WTC11 (cell line): ENCODE data around the gene SERPINB13. TPM values are rescaled to one million over a fixed set of nuclear protein-coding genes. Genes with fewer than 3 reads are reported as not detected.

Experiments used
- ATAC-seq: fragments of 200-7000 bp; cut with Tn5 transposase; 2 replicates; pipeline ENCODE4 v1.10.0; 2021; ENCODE audit warnings: mild to moderate bottlenecking, moderate library complexity
- CTCF ChIA-PET: fragments of 300-600 bp; sonication (Branson Sonifier 250); formaldehyde crosslinking; loops from one replicate; lab custom pipeline; 2021; ENCODE audit warnings: antibody characterized with exemption; lab: Charles Lee
- POLR2A ChIA-PET: fragments of 350-600 bp; sonication (Branson Sonifier 250); formaldehyde crosslinking; loops from one replicate; lab custom pipeline; 2021; ENCODE audit warnings: antibody characterized with exemption; lab: Charles Lee
- DNase-seq: peaks from one replicate; pipeline ENCODE4 v3.0.0; 2021; ENCODE audit warnings: low spot score
- H3K27ac Mint-ChIP-seq: 2 replicates; pipeline ENCODE4 v1.8.0; 2021; ENCODE audit warnings: mixed read lengths
- H3K27me3 Mint-ChIP-seq: 2 replicates; pipeline ENCODE4 v1.8.0; 2021; ENCODE audit warnings: low read depth, mild to moderate bottlenecking, moderate library complexity, mixed read lengths
- H3K36me3 Mint-ChIP-seq: 2 replicates; pipeline ENCODE4 v1.8.0; 2021; ENCODE audit warnings: mixed read lengths
- H3K4me1 Mint-ChIP-seq: 2 replicates; pipeline ENCODE4 v1.8.0; 2022; ENCODE audit warnings: mixed read lengths
- H3K4me3 Mint-ChIP-seq: 2 replicates; pipeline ENCODE4 v1.8.0; 2021; ENCODE audit warnings: mild to moderate bottlenecking, moderate library complexity, mixed read lengths
- H3K9me3 Mint-ChIP-seq: 2 replicates; pipeline ENCODE4 v1.8.0; 2021; ENCODE audit warnings: mixed read lengths
- AFF4 ChIP-seq: sonication (generic); formaldehyde crosslinking; IDR thresholded peaks from 2 replicates; pipeline ENCODE4 v1.8.1; 2023; ENCODE audit warnings: mild to moderate bottlenecking, missing genetic modification reagents, borderline replicate concordance
- ETV6 ChIP-seq: sonication (generic); formaldehyde crosslinking; IDR thresholded peaks from 2 replicates; pipeline ENCODE4 v1.8.1; 2022; ENCODE audit warnings: mild to moderate bottlenecking, missing genetic modification reagents
- FOXJ3 ChIP-seq: sonication (generic); formaldehyde crosslinking; IDR thresholded peaks from 2 replicates; pipeline ENCODE4 v1.9.0; 2021; ENCODE audit warnings: missing genetic modification reagents, mild to moderate bottlenecking, borderline replicate concordance
- GABPB1 ChIP-seq: sonication (generic); formaldehyde crosslinking; IDR thresholded peaks from 2 replicates; pipeline ENCODE4 v1.8.1; 2023; ENCODE audit warnings: mild to moderate bottlenecking, missing genetic modification reagents
- JUN ChIP-seq: sonication (generic); formaldehyde crosslinking; IDR thresholded peaks from 2 replicates; pipeline ENCODE4 v1.8.0; 2023; ENCODE audit warnings: mild to moderate bottlenecking, missing genetic modification reagents
- MLX ChIP-seq: sonication (generic); formaldehyde crosslinking; IDR thresholded peaks from 2 replicates; pipeline ENCODE4 v1.8.1; 2023; ENCODE audit warnings: mild to moderate bottlenecking, missing genetic modification reagents, moderate library complexity
- OVOL2 ChIP-seq: fragments of 250-450 bp; sonication (Bioruptor Pico); IDR thresholded peaks from 2 replicates; pipeline ENCODE4 v1.9.0; 2021; ENCODE audit warnings: mild to moderate bottlenecking, borderline replicate concordance
- SMAD3 ChIP-seq: sonication (generic); formaldehyde crosslinking; IDR thresholded peaks from 2 replicates; pipeline ENCODE4 v1.8.0; 2022; ENCODE audit warnings: missing genetic modification reagents, mild to moderate bottlenecking, borderline replicate concordance
- SP1 ChIP-seq: sonication (generic); formaldehyde crosslinking; conservative IDR thresholded peaks from 2 replicates; pipeline ENCODE4 v1.8.1; 2022; ENCODE audit warnings: missing genetic modification reagents
- ZNF232 ChIP-seq: sonication (generic); formaldehyde crosslinking; IDR thresholded peaks from 2 replicates; pipeline ENCODE4 v1.8.0; 2022; ENCODE audit warnings: mild to moderate bottlenecking, missing genetic modification reagents
- ZNF416 ChIP-seq: fragments of 250-450 bp; sonication (Bioruptor Pico); IDR thresholded peaks from 2 replicates; pipeline ENCODE4 v1.9.0; 2021; ENCODE audit warnings: mild to moderate bottlenecking, inconsistent platforms
- ZNF423 ChIP-seq: fragments of 250-450 bp; sonication (Bioruptor Pico); IDR thresholded peaks from 2 replicates; pipeline ENCODE4 v2.1.2; 2022; ENCODE audit warnings: mild to moderate bottlenecking, moderate library complexity
- ZNF425 ChIP-seq: fragments of 250-450 bp; sonication (Bioruptor Pico); conservative IDR thresholded peaks from 2 replicates; pipeline ENCODE4 v1.9.0; 2021; ENCODE audit warnings: mild to moderate bottlenecking
- total RNA-seq: library from RNA; stranded (reverse); gene quantifications from 3 replicates; pipeline ENCODE4 v1.2.3, GENCODE V29; 2021
- TF ChIP-seq, protein P1 (sequence below): sonication (generic); formaldehyde crosslinking; IDR thresholded peaks from 2 replicates; pipeline ENCODE4 v1.8.0; 2022; ENCODE audit warnings: mild to moderate bottlenecking, missing genetic modification reagents
- TF ChIP-seq, protein P2 (sequence below): sonication (generic); formaldehyde crosslinking; conservative IDR thresholded peaks from 2 replicates; pipeline ENCODE4 v1.8.1; 2023; ENCODE audit warnings: mild to moderate bottlenecking, low read depth, missing genetic modification reagents, moderate library complexity
- TF ChIP-seq, protein P3 (sequence below): fragments of 250-450 bp; sonication (Bioruptor Pico); IDR thresholded peaks from 2 replicates; pipeline ENCODE4 v1.9.0; 2021; ENCODE audit warnings: moderate library complexity, mild to moderate bottlenecking, inconsistent platforms, borderline replicate concordance
- TF ChIP-seq, protein P4 (sequence below): fragments of 250-450 bp; sonication (Bioruptor Pico); IDR thresholded peaks from 2 replicates; pipeline ENCODE4 v1.9.0; 2021; ENCODE audit warnings: mild to moderate bottlenecking, borderline replicate concordance
- TF ChIP-seq, protein P5 (sequence below): fragments of 250-450 bp; sonication (Bioruptor Pico); IDR thresholded peaks from 2 replicates; pipeline ENCODE4 v1.8.0; 2021; ENCODE audit warnings: mild to moderate bottlenecking

The SERPINB13 gene
- total RNA-seq, 1 experiment from 2014 or later: not detected

DNA sequence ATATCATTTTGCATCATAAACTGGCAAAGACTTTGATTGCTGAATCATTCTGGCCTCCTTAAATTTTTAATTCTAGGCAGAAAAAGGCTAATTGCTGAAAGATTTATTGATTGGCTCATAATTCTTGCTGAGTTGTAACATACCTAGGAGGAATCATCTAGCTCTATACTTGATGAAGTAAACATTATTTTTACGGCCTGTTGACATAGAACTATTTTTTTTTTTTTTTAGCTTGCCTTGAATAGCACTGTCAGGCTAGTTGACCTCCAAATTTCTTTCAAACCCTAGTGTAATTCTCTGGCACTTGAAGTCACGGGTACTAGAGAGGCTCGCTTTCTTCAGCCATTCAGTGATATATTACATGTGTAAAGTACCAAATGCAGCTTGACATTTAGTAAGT lies 42.1 kb upstream of the SERPINB13 start:
- no peak for TF ChIP-seq MLX (CRISPR knock-in tag)
- no peak for TF ChIP-seq SMAD3 (CRISPR knock-in tag)
- TF ChIP-seq ETV6: no peak
- TF ChIP-seq ZNF423 (CRISPR knock-in tag): no peak
- no peak for TF ChIP-seq OVOL2 (CRISPR knock-in tag)
- TF ChIP-seq, protein P1, sequence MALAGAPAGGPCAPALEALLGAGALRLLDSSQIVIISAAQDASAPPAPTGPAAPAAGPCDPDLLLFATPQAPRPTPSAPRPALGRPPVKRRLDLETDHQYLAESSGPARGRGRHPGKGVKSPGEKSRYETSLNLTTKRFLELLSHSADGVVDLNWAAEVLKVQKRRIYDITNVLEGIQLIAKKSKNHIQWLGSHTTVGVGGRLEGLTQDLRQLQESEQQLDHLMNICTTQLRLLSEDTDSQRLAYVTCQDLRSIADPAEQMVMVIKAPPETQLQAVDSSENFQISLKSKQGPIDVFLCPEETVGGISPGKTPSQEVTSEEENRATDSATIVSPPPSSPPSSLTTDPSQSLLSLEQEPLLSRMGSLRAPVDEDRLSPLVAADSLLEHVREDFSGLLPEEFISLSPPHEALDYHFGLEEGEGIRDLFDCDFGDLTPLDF (CRISPR knock-in tag): no peak
- TF ChIP-seq, protein P2, sequence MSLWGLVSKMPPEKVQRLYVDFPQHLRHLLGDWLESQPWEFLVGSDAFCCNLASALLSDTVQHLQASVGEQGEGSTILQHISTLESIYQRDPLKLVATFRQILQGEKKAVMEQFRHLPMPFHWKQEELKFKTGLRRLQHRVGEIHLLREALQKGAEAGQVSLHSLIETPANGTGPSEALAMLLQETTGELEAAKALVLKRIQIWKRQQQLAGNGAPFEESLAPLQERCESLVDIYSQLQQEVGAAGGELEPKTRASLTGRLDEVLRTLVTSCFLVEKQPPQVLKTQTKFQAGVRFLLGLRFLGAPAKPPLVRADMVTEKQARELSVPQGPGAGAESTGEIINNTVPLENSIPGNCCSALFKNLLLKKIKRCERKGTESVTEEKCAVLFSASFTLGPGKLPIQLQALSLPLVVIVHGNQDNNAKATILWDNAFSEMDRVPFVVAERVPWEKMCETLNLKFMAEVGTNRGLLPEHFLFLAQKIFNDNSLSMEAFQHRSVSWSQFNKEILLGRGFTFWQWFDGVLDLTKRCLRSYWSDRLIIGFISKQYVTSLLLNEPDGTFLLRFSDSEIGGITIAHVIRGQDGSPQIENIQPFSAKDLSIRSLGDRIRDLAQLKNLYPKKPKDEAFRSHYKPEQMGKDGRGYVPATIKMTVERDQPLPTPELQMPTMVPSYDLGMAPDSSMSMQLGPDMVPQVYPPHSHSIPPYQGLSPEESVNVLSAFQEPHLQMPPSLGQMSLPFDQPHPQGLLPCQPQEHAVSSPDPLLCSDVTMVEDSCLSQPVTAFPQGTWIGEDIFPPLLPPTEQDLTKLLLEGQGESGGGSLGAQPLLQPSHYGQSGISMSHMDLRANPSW (CRISPR knock-in tag): no peak
- TF ChIP-seq JUN (CRISPR knock-in tag): no peak
- no peak for TF ChIP-seq AFF4
- no peak for TF ChIP-seq GABPB1 (CRISPR knock-in tag)
- TF ChIP-seq, protein P3, sequence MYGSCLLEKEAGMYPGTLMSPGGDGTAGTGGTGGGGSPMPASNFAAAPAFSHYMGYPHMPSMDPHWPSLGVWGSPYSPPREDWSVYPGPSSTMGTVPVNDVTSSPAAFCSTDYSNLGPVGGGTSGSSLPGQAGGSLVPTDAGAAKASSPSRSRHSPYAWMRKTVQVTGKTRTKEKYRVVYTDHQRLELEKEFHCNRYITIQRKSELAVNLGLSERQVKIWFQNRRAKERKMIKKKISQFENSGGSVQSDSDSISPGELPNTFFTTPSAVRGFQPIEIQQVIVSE (CRISPR knock-in tag): no peak
- TF ChIP-seq ZNF425 (CRISPR knock-in tag): no peak
- TF ChIP-seq SP1 (CRISPR knock-in tag): no peak
- TF ChIP-seq ZNF232 (CRISPR knock-in tag): no peak
- TF ChIP-seq ZNF416: no peak
- TF ChIP-seq FOXJ3 (CRISPR knock-in tag): no peak
- TF ChIP-seq, protein P4, sequence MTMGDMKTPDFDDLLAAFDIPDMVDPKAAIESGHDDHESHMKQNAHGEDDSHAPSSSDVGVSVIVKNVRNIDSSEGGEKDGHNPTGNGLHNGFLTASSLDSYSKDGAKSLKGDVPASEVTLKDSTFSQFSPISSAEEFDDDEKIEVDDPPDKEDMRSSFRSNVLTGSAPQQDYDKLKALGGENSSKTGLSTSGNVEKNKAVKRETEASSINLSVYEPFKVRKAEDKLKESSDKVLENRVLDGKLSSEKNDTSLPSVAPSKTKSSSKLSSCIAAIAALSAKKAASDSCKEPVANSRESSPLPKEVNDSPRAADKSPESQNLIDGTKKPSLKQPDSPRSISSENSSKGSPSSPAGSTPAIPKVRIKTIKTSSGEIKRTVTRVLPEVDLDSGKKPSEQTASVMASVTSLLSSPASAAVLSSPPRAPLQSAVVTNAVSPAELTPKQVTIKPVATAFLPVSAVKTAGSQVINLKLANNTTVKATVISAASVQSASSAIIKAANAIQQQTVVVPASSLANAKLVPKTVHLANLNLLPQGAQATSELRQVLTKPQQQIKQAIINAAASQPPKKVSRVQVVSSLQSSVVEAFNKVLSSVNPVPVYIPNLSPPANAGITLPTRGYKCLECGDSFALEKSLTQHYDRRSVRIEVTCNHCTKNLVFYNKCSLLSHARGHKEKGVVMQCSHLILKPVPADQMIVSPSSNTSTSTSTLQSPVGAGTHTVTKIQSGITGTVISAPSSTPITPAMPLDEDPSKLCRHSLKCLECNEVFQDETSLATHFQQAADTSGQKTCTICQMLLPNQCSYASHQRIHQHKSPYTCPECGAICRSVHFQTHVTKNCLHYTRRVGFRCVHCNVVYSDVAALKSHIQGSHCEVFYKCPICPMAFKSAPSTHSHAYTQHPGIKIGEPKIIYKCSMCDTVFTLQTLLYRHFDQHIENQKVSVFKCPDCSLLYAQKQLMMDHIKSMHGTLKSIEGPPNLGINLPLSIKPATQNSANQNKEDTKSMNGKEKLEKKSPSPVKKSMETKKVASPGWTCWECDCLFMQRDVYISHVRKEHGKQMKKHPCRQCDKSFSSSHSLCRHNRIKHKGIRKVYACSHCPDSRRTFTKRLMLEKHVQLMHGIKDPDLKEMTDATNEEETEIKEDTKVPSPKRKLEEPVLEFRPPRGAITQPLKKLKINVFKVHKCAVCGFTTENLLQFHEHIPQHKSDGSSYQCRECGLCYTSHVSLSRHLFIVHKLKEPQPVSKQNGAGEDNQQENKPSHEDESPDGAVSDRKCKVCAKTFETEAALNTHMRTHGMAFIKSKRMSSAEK: no peak
- TF ChIP-seq, protein P5, sequence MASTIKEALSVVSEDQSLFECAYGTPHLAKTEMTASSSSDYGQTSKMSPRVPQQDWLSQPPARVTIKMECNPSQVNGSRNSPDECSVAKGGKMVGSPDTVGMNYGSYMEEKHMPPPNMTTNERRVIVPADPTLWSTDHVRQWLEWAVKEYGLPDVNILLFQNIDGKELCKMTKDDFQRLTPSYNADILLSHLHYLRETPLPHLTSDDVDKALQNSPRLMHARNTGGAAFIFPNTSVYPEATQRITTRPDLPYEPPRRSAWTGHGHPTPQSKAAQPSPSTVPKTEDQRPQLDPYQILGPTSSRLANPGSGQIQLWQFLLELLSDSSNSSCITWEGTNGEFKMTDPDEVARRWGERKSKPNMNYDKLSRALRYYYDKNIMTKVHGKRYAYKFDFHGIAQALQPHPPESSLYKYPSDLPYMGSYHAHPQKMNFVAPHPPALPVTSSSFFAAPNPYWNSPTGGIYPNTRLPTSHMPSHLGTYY (CRISPR knock-in tag): no peak
- Mint-ChIP-seq H3K27ac (no peak overlapping the region), H3K4me1 (peaks cover 19% of the 10 kb centered on the region), H3K36me3 (no peaks in the 10 kb centered on the region), H3K27me3 (no peaks in the 10 kb centered on the region), H3K4me3 (no peak overlapping the region), H3K9me3 (no peaks in the 10 kb centered on the region)
- ATAC-seq: no peak
- POLR2A ChIA-PET: no interaction called here
- CTCF ChIA-PET: no interaction called here
- DNase-seq: no peak
